HepG2 (cell line): ENCODE data around the gene IFI27. TPM values are rescaled to one million over a fixed set of nuclear protein-coding genes. Genes with fewer than 3 reads are reported as not detected.

ENCODE experiments used
- ATAC-seq: fragments of 200-7000 bp; cut with Tn5 transposase; 3 replicates; pipeline ENCODE4 v1.9.1; 2020; ENCODE audit warnings: mild to moderate bottlenecking, moderate library complexity
- BruUV-seq: library from RNA; stranded (reverse); fragments of 400-500 nt; replicated peaks from 2 replicates; lab custom pipeline; 2021; lab: Mats Ljungman, UMichigan
- CTCF ChIA-PET: fragments of 300-600 bp; formaldehyde crosslinking; extraction: SDS; loops from one replicate; lab custom pipeline; 2021; ENCODE audit warnings: low total read pairs, inconsistent platforms, low intra/inter-chr PET ratio; lab: Yijun Ruan, JAX
- POLR2A ChIA-PET: fragments of 350-600 bp; sonication (Branson Sonifier 250); formaldehyde crosslinking; loops from one replicate; lab custom pipeline; 2020; ENCODE audit warnings: antibody characterized with exemption, inconsistent platforms; lab: Yijun Ruan, JAX
- DNase-seq: peaks from one replicate; pipeline ENCODE4 v3.0.0-alpha.2; 2015; ENCODE audit warnings: low spot score
- FAIRE-seq: peaks from 3 replicates; lab custom pipeline; 2011; peaks lifted over from hg19 to GRCh38; lab: Jason Lieb, UNC
- H2AFZ ChIP-seq: one replicate; pipeline ENCODE4 v1.6.1; 2011; ENCODE audit warnings: low read length, inconsistent platforms
- H3K27ac ChIP-seq: fragments of 300-600 bp; 3 replicates; pipeline ENCODE4 v1.8.0; 2011; ENCODE audit warnings: mixed run types, mild to moderate bottlenecking, mixed read lengths, low read length, inconsistent platforms; ENCODE audit not compliant: insufficient read depth; ENCODE audit errors: extremely low read length
- H3K27me3 ChIP-seq, 2 experiments: fragments of 200-600 bp in 1 of 2; 2 replicates in 1 of 2; 3 replicates in 1 of 2; pipeline versions ENCODE4 v1.6.0 to v1.8.0; 2011; ENCODE audit warnings: low read length in 2 of 2, mild to moderate bottlenecking in 2 of 2, moderate library complexity in 2 of 2, inconsistent platforms in 1 of 2; ENCODE audit not compliant: insufficient read depth in 2 of 2, control insufficient read depth in 1 of 2
- H3K36me3 ChIP-seq, 2 experiments: fragments of 200-600 bp in 1 of 2; replicated peaks in 1 of 2; 2 replicates in 1 of 2; 3 replicates in 1 of 2; pipeline versions ENCODE4 v1.5.1 to v1.8.0; 2011; ENCODE audit warnings: low read length in 2 of 2, inconsistent platforms in 1 of 2; ENCODE audit not compliant: insufficient read depth in 2 of 2, control insufficient read depth in 1 of 2
- H3K4me1 ChIP-seq: 2 replicates; pipeline ENCODE4 v1.5.1; 2012; ENCODE audit warnings: low read length, inconsistent platforms; ENCODE audit not compliant: insufficient read depth
- H3K4me2 ChIP-seq: 2 replicates; pipeline ENCODE4 v1.6.0; 2011; ENCODE audit warnings: low read depth, low read length, inconsistent platforms
- H3K4me3 ChIP-seq, 3 experiments: fragments of 200-600 bp in 1 of 3; sonication (generic), shearing (Covaris generic) in 1 of 3; replicated peaks in 1 of 3; 2 replicates each; pipeline ENCODE4 v1.5.1; 2011 to 2016; ENCODE audit warnings: low read length in 3 of 3, inconsistent platforms in 2 of 3, low read depth in 2 of 3, mild to moderate bottlenecking in 2 of 3, control low read depth in 1 of 3, mixed read lengths in 1 of 3; ENCODE audit not compliant: insufficient read depth in 1 of 3
- H3K79me2 ChIP-seq: one replicate; pipeline ENCODE4 v1.6.1; 2011; ENCODE audit warnings: low read length, inconsistent platforms; ENCODE audit not compliant: insufficient read depth
- H3K9ac ChIP-seq: 2 replicates; pipeline ENCODE4 v1.6.0; 2011; ENCODE audit warnings: mild to moderate bottlenecking, low read depth, low read length, inconsistent platforms; ENCODE audit not compliant: insufficient read depth
- H3K9me3 ChIP-seq: 2 replicates; pipeline ENCODE4 v1.5.1; 2012; ENCODE audit warnings: mild to moderate bottlenecking, low read length
- H4K20me1 ChIP-seq: 2 replicates; pipeline ENCODE4 v1.6.0; 2011; ENCODE audit warnings: inconsistent platforms, mild to moderate bottlenecking, low read length, moderate library complexity; ENCODE audit not compliant: insufficient read depth
- PHF20 ChIP-seq: sonication (generic); formaldehyde crosslinking; IDR thresholded peaks from 2 replicates; pipeline ENCODE4 v1.5.0; 2020; ENCODE audit warnings: mild to moderate bottlenecking, missing genetic modification reagents
- POGZ ChIP-seq: sonication (generic); formaldehyde crosslinking; IDR thresholded peaks from 2 replicates; pipeline ENCODE4 v1.4.0; 2020; ENCODE audit warnings: mild to moderate bottlenecking, missing genetic modification reagents
- RAD21 ChIP-seq: fragments of 450-650 bp; formaldehyde crosslinking; IDR thresholded peaks from 2 replicates; pipeline ENCODE4 v1.5.0; 2020; ENCODE audit warnings: mild to moderate bottlenecking
- RFX3 ChIP-seq: IDR thresholded peaks from 2 replicates; pipeline ENCODE4 v1.6.1; 2016; ENCODE audit warnings: missing biosample characterization, missing genetic modification reagents
- SOX5 ChIP-seq: IDR thresholded peaks from 2 replicates; pipeline ENCODE4 v1.6.1; 2016; ENCODE audit warnings: borderline replicate concordance
- TAF1 ChIP-seq: sonication (generic); formaldehyde crosslinking; IDR thresholded peaks from 2 replicates; pipeline ENCODE4 v1.4.0; 2020; ENCODE audit warnings: missing genetic modification reagents
- TSC22D2 ChIP-seq: sonication (generic); formaldehyde crosslinking; IDR thresholded peaks from 2 replicates; pipeline ENCODE4 v1.5.1; 2020; ENCODE audit warnings: missing genetic modification reagents, mild to moderate bottlenecking, borderline replicate concordance
- ZNF256 ChIP-seq: sonication (generic); formaldehyde crosslinking; conservative IDR thresholded peaks from 2 replicates; pipeline ENCODE4 v1.4.0; 2020; ENCODE audit warnings: missing genetic modification reagents
- ZNF354B ChIP-seq: sonication (generic); formaldehyde crosslinking; IDR thresholded peaks from 2 replicates; pipeline ENCODE4 v1.8.0; 2022; ENCODE audit warnings: mild to moderate bottlenecking, missing genetic modification reagents
- ZNF44 ChIP-seq: sonication (generic); formaldehyde crosslinking; IDR thresholded peaks from 2 replicates; pipeline ENCODE4 v1.5.1; 2020; ENCODE audit warnings: mild to moderate bottlenecking, missing genetic modification reagents
- WGBS: methylation state at CpG from one replicate; pipeline ENCODE4 v1.1.6; 2017; ENCODE audit warnings: low lambda C conversion rate; 5-methylcytosine and 5-hydroxymethylcytosine counted together
- in situ Hi-C: cut with HindIII; loops from 2 replicates; pipeline ENCODE4 v1.10.0; 2017; ENCODE audit warnings: low pct_unique_long_range_greater_than_20kb; ENCODE audit not compliant: extremely low pct_ligation_motif_present
- intact Hi-C: fragments of 100-400 bp; cut with micrococcal nuclease; formaldehyde crosslinking; loops from one replicate; pipeline ENCODE4 v1.10.0; 2022; ENCODE audit not compliant: unreplicated experiment
- polyA plus RNA-seq, 8 experiments: library from polyadenylated mRNA; depleted of rRNA in 3 of 8; stranded (reverse) in 7 of 8; unstranded in 1 of 8; fragments of >200 nt; fragmentation: Illumina TruSeq in 4 of 8; extraction: Trizol in 4 of 8; gene quantifications; 2 replicates each; pipeline versions ENCODE4 v1.2.1 to v1.2.3, GENCODE V29; 2011 to 2016; ENCODE audit warnings: low read depth in 4 of 8, missing spikeins in 1 of 8, mixed read lengths in 1 of 8; ENCODE audit not compliant: insufficient read depth in 1 of 8
- total RNA-seq, 5 experiments: library from RNA; depleted of rRNA; stranded (reverse); fragments of >200 nt; fragmentation: Illumina TruSeq; extraction: Trizol; gene quantifications; 2 replicates each; pipeline ENCODE4 v1.2.3, GENCODE V29; 2016; ENCODE audit warnings: low read depth in 1 of 5
- TF ChIP-seq, protein P1 (sequence below): sonication (generic); formaldehyde crosslinking; IDR thresholded peaks from 2 replicates; pipeline ENCODE4 v1.4.0; 2020; ENCODE audit warnings: missing genetic modification reagents, borderline replicate concordance
- TF ChIP-seq, protein P2 (sequence below): sonication (generic); formaldehyde crosslinking; IDR thresholded peaks from 2 replicates; pipeline ENCODE4 v1.4.0; 2020; ENCODE audit warnings: missing genetic modification reagents
- TF ChIP-seq, protein P3 (sequence below): sonication (generic); formaldehyde crosslinking; IDR thresholded peaks from 2 replicates; pipeline ENCODE4 v1.4.0; 2020; ENCODE audit warnings: missing genetic modification reagents

Gene IFI27
- total and polyA plus RNA-seq, 2 of the 13 experiments (the other 11 are each of a cell fraction or from before 2014, with no cell fraction given) = 1.2 to 1.7 TPM

DNA sequence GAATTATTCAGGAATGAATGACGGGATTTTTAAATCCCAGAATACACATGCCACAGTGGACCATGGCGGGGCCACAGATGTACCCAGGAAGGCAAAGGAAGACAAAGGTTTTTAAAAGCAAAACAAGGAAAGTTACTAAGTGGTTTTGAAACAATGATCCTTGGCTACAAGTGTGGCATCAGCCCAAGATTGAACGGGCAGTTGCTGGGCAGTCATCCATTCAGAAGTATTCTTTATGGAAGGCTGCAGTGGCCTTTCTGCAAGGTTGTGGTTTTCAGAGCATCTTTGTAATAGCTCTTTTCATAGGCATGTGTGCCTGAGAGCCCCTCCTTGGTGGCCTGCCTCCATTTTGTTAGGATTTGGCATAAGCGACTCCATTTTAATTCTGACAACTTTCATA is 13.4 kb upstream of the IFI27 start:
- intact Hi-C loops = no loop called here
- H3K36me3 ChIP-seq = 0 out of 5 replicates have a peak, but pooled peaks cover 0 to 6% of the 10 kb centered on the region in 2 experiments
- in situ Hi-C loops = no loop called here
- no peaks in the 10 kb centered on the region for H4K20me1 ChIP-seq
- TF ChIP-seq PHF20 (CRISPR knock-in tag) (no peak), POGZ (CRISPR knock-in tag) (no peak), RAD21 (CRISPR knock-in tag) (no peak), RFX3 (CRISPR knock-in tag) (no peak), ZNF354B (CRISPR knock-in tag) (no peak), SOX5 (CRISPR knock-in tag) (no peak), TSC22D2 (CRISPR knock-in tag) (no peak), TAF1 (no peak), ZNF44 (CRISPR knock-in tag) (no peak), ZNF256 (CRISPR knock-in tag) (no peak)
- TF ChIP-seq, protein P1, sequence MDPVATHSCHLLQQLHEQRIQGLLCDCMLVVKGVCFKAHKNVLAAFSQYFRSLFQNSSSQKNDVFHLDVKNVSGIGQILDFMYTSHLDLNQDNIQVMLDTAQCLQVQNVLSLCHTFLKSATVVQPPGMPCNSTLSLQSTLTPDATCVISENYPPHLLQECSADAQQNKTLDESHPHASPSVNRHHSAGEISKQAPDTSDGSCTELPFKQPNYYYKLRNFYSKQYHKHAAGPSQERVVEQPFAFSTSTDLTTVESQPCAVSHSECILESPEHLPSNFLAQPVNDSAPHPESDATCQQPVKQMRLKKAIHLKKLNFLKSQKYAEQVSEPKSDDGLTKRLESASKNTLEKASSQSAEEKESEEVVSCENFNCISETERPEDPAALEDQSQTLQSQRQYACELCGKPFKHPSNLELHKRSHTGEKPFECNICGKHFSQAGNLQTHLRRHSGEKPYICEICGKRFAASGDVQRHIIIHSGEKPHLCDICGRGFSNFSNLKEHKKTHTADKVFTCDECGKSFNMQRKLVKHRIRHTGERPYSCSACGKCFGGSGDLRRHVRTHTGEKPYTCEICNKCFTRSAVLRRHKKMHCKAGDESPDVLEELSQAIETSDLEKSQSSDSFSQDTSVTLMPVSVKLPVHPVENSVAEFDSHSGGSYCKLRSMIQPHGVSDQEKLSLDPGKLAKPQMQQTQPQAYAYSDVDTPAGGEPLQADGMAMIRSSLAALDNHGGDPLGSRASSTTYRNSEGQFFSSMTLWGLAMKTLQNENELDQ (CRISPR knock-in tag) = no peak
- TF ChIP-seq, protein P2, sequence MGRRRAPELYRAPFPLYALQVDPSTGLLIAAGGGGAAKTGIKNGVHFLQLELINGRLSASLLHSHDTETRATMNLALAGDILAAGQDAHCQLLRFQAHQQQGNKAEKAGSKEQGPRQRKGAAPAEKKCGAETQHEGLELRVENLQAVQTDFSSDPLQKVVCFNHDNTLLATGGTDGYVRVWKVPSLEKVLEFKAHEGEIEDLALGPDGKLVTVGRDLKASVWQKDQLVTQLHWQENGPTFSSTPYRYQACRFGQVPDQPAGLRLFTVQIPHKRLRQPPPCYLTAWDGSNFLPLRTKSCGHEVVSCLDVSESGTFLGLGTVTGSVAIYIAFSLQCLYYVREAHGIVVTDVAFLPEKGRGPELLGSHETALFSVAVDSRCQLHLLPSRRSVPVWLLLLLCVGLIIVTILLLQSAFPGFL (CRISPR knock-in tag) = no peak
- TF ChIP-seq, protein P3, sequence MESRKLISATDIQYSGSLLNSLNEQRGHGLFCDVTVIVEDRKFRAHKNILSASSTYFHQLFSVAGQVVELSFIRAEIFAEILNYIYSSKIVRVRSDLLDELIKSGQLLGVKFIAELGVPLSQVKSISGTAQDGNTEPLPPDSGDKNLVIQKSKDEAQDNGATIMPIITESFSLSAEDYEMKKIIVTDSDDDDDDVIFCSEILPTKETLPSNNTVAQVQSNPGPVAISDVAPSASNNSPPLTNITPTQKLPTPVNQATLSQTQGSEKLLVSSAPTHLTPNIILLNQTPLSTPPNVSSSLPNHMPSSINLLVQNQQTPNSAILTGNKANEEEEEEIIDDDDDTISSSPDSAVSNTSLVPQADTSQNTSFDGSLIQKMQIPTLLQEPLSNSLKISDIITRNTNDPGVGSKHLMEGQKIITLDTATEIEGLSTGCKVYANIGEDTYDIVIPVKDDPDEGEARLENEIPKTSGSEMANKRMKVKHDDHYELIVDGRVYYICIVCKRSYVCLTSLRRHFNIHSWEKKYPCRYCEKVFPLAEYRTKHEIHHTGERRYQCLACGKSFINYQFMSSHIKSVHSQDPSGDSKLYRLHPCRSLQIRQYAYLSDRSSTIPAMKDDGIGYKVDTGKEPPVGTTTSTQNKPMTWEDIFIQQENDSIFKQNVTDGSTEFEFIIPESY (CRISPR knock-in tag) = no peak
- BruUV-seq = no TSS peak
- no peak for DNase-seq
- H3K9me3 ChIP-seq = no peaks in the 10 kb centered on the region
- H3K9ac ChIP-seq = no peak overlapping the region
- WGBS = 95% methylated on average over 4 of the region's 4 CpGs
- no peaks in the 10 kb centered on the region for H3K27me3 ChIP-seq
- H3K79me2 ChIP-seq = no peaks in the 10 kb centered on the region
- FAIRE-seq = no peak
- ChIA-PET POLR2A (no interaction called here), CTCF (no interaction called here)
- ATAC-seq = no peak
- H3K4me1 ChIP-seq = peaks cover 14% of the 10 kb centered on the region
- no peak overlapping the region for H3K4me2 ChIP-seq
- no peak overlapping the region for H3K27ac ChIP-seq
- H2AFZ ChIP-seq = no peak overlapping the region
- H3K4me3 ChIP-seq = no peak overlapping the region
